HepG2 (cell line): Measurements from ENCODE around the gene DYNC1LI1. TPM values are rescaled to one million over a fixed set of nuclear protein-coding genes. Genes with fewer than 3 reads are reported as not detected.

Experiments
- ATAC-seq: fragments of 200-7000 bp; cut with Tn5 transposase; 3 replicates; pipeline ENCODE4 v1.9.1; 2020; ENCODE audit warnings: mild to moderate bottlenecking, moderate library complexity
- BruUV-seq: library from RNA; stranded (reverse); fragments of 400-500 nt; replicated peaks from 2 replicates; lab custom pipeline; 2021; lab: Mats Ljungman, UMichigan
- CTCF ChIA-PET: fragments of 300-600 bp; formaldehyde crosslinking; extraction: SDS; loops from one replicate; lab custom pipeline; 2021; ENCODE audit warnings: low total read pairs, inconsistent platforms, low intra/inter-chr PET ratio; lab: Yijun Ruan, JAX
- POLR2A ChIA-PET: fragments of 350-600 bp; sonication (Branson Sonifier 250); formaldehyde crosslinking; loops from one replicate; lab custom pipeline; 2020; ENCODE audit warnings: antibody characterized with exemption, inconsistent platforms; lab: Yijun Ruan, JAX
- DNase-seq: peaks from one replicate; pipeline ENCODE4 v3.0.0-alpha.2; 2015; ENCODE audit warnings: low spot score
- FAIRE-seq: peaks from 3 replicates; lab custom pipeline; 2011; peaks lifted over from hg19 to GRCh38; lab: Jason Lieb, UNC
- H2AFZ ChIP-seq: one replicate; pipeline ENCODE4 v1.6.1; 2011; ENCODE audit warnings: low read length, inconsistent platforms
- H3K27ac ChIP-seq: fragments of 300-600 bp; 3 replicates; pipeline ENCODE4 v1.8.0; 2011; ENCODE audit warnings: mixed run types, mild to moderate bottlenecking, mixed read lengths, low read length, inconsistent platforms; ENCODE audit not compliant: insufficient read depth; ENCODE audit errors: extremely low read length
- H3K27me3 ChIP-seq, 2 experiments: fragments of 200-600 bp in 1 of 2; 2 replicates in 1 of 2; 3 replicates in 1 of 2; pipeline versions ENCODE4 v1.6.0 to v1.8.0; 2011; ENCODE audit warnings: low read length in 2 of 2, mild to moderate bottlenecking in 2 of 2, moderate library complexity in 2 of 2, inconsistent platforms in 1 of 2; ENCODE audit not compliant: insufficient read depth in 2 of 2, control insufficient read depth in 1 of 2
- H3K36me3 ChIP-seq, 2 experiments: fragments of 200-600 bp in 1 of 2; replicated peaks in 1 of 2; 2 replicates in 1 of 2; 3 replicates in 1 of 2; pipeline versions ENCODE4 v1.5.1 to v1.8.0; 2011; ENCODE audit warnings: low read length in 2 of 2, inconsistent platforms in 1 of 2; ENCODE audit not compliant: insufficient read depth in 2 of 2, control insufficient read depth in 1 of 2
- H3K4me1 ChIP-seq: 2 replicates; pipeline ENCODE4 v1.5.1; 2012; ENCODE audit warnings: low read length, inconsistent platforms; ENCODE audit not compliant: insufficient read depth
- H3K4me2 ChIP-seq: 2 replicates; pipeline ENCODE4 v1.6.0; 2011; ENCODE audit warnings: low read depth, low read length, inconsistent platforms
- H3K4me3 ChIP-seq, 3 experiments: fragments of 200-600 bp in 1 of 3; sonication (generic), shearing (Covaris generic) in 1 of 3; replicated peaks in 1 of 3; 2 replicates each; pipeline ENCODE4 v1.5.1; 2011 to 2016; ENCODE audit warnings: low read length in 3 of 3, inconsistent platforms in 2 of 3, low read depth in 2 of 3, mild to moderate bottlenecking in 2 of 3, control low read depth in 1 of 3, mixed read lengths in 1 of 3; ENCODE audit not compliant: insufficient read depth in 1 of 3
- H3K79me2 ChIP-seq: one replicate; pipeline ENCODE4 v1.6.1; 2011; ENCODE audit warnings: low read length, inconsistent platforms; ENCODE audit not compliant: insufficient read depth
- H3K9ac ChIP-seq: 2 replicates; pipeline ENCODE4 v1.6.0; 2011; ENCODE audit warnings: mild to moderate bottlenecking, low read depth, low read length, inconsistent platforms; ENCODE audit not compliant: insufficient read depth
- H3K9me3 ChIP-seq: 2 replicates; pipeline ENCODE4 v1.5.1; 2012; ENCODE audit warnings: mild to moderate bottlenecking, low read length
- H4K20me1 ChIP-seq: 2 replicates; pipeline ENCODE4 v1.6.0; 2011; ENCODE audit warnings: inconsistent platforms, mild to moderate bottlenecking, low read length, moderate library complexity; ENCODE audit not compliant: insufficient read depth
- HNF4A ChIP-seq: sonication (generic); formaldehyde crosslinking; IDR thresholded peaks from 2 replicates; pipeline ENCODE4 v1.4.0; 2020; ENCODE audit warnings: missing genetic modification reagents
- SOX6 ChIP-seq, 2 experiments: fragments of 450-650 bp in 1 of 2; sonication (generic) in 1 of 2; formaldehyde crosslinking in 1 of 2; IDR thresholded peaks; 2 replicates each; pipeline versions ENCODE4 v1.4.0 to v1.6.1; 2017 to 2020; ENCODE audit warnings: antibody characterized with exemption in 1 of 2, mild to moderate bottlenecking in 1 of 2, missing genetic modification reagents in 1 of 2
- ZNF292 ChIP-seq: sonication (generic); formaldehyde crosslinking; IDR thresholded peaks from 2 replicates; pipeline ENCODE4 v1.8.1; 2022; ENCODE audit warnings: mild to moderate bottlenecking, low read depth, missing genetic modification reagents, borderline replicate concordance
- ZNF441 ChIP-seq: sonication (generic); formaldehyde crosslinking; IDR thresholded peaks from 2 replicates; pipeline ENCODE4 v1.7.0; 2021; ENCODE audit warnings: missing genetic modification reagents, borderline replicate concordance
- ZNF556 ChIP-seq: sonication (generic); formaldehyde crosslinking; IDR thresholded peaks from 2 replicates; pipeline ENCODE4 v1.4.0; 2020; ENCODE audit warnings: mild to moderate bottlenecking, missing genetic modification reagents, borderline replicate concordance
- ZNF678 ChIP-seq: sonication (generic); formaldehyde crosslinking; IDR thresholded peaks from 2 replicates; pipeline ENCODE4 v1.4.0; 2020; ENCODE audit warnings: mild to moderate bottlenecking, missing genetic modification reagents
- WGBS: methylation state at CpG from one replicate; pipeline ENCODE4 v1.1.6; 2017; ENCODE audit warnings: low lambda C conversion rate; 5-methylcytosine and 5-hydroxymethylcytosine counted together
- in situ Hi-C: cut with HindIII; loops from 2 replicates; pipeline ENCODE4 v1.10.0; 2017; ENCODE audit warnings: low pct_unique_long_range_greater_than_20kb; ENCODE audit not compliant: extremely low pct_ligation_motif_present
- intact Hi-C: fragments of 100-400 bp; cut with micrococcal nuclease; formaldehyde crosslinking; loops from one replicate; pipeline ENCODE4 v1.10.0; 2022; ENCODE audit not compliant: unreplicated experiment
- polyA plus RNA-seq, 8 experiments: library from polyadenylated mRNA; depleted of rRNA in 3 of 8; stranded (reverse) in 7 of 8; unstranded in 1 of 8; fragments of >200 nt; fragmentation: Illumina TruSeq in 4 of 8; extraction: Trizol in 4 of 8; gene quantifications; 2 replicates each; pipeline versions ENCODE4 v1.2.1 to v1.2.3, GENCODE V29; 2011 to 2016; ENCODE audit warnings: low read depth in 4 of 8, missing spikeins in 1 of 8, mixed read lengths in 1 of 8; ENCODE audit not compliant: insufficient read depth in 1 of 8
- total RNA-seq, 5 experiments: library from RNA; depleted of rRNA; stranded (reverse); fragments of >200 nt; fragmentation: Illumina TruSeq; extraction: Trizol; gene quantifications; 2 replicates each; pipeline ENCODE4 v1.2.3, GENCODE V29; 2016; ENCODE audit warnings: low read depth in 1 of 5
- TF ChIP-seq, protein P1 (sequence below): sonication (generic); formaldehyde crosslinking; IDR thresholded peaks from 2 replicates; pipeline ENCODE4 v1.4.0; 2020; ENCODE audit warnings: missing genetic modification reagents, mild to moderate bottlenecking, borderline replicate concordance
- TF ChIP-seq, protein P2 (sequence below): sonication (generic); formaldehyde crosslinking; IDR thresholded peaks from 2 replicates; pipeline ENCODE4 v1.5.0; 2020; ENCODE audit warnings: mild to moderate bottlenecking, missing genetic modification reagents
- TF ChIP-seq, protein P3 (sequence below): sonication (generic); formaldehyde crosslinking; conservative IDR thresholded peaks from 2 replicates; pipeline ENCODE4 v1.4.0; 2020; ENCODE audit warnings: mild to moderate bottlenecking, missing genetic modification reagents, moderate library complexity

Gene DYNC1LI1
- total and polyA plus RNA-seq, 2 of the 13 experiments (the other 11 are each of a cell fraction or from before 2014, with no cell fraction given), result 13.4 to 37.1 TPM

DNA sequence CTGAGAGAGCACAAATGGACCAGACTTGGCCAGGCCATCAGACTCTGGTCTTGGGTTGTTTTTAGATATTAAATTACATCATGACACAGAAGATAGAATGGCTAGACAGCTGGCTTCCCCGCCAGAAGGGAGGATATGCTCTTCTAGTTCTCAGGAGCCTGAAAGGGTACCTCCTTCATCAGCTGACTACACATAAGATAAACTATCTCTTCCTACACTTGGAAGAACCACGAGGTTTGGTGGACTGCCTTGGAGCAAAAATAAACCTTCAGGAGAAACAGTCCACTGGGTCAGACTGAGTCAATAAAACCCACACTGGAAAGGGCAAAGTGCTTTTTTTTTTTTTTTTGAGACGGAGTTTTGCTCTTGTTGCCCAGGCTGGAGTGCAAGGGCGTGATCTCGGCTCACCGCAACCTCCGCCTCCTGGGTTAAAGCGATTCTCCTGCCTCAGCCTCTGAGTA lies 26.3 kb upstream of the DYNC1LI1 start:
- in situ Hi-C loops (no loop called here), intact Hi-C loops (no loop called here)
- Histone ChIP-seq H3K9me3 (no peaks in the 10 kb centered on the region), H3K27ac (no peak overlapping the region), H3K4me3 (no peak overlapping the region), H3K36me3 (no peaks in the 10 kb centered on the region), H3K79me2 (no peaks in the 10 kb centered on the region), H3K4me2 (peak overlapping the region; percentile 58), H3K27me3 (peaks cover 0 to 7% of the 10 kb centered on the region in 2 experiments; a peak in 3 of 5 replicates), H3K9ac (no peak overlapping the region), H2AFZ (no peak overlapping the region), H3K4me1 (peaks cover 11% of the 10 kb centered on the region), H4K20me1 (no peaks in the 10 kb centered on the region)
- DNase-seq, result no peak
- ATAC-seq, result peak; percentile 40
- ChIA-PET POLR2A (no interaction called here), CTCF (no interaction called here)
- no TSS peak for BruUV-seq
- WGBS, result 2% methylated on average over 8 of the region's 8 CpGs
- FAIRE-seq, result no peak
- TF ChIP-seq, protein P1, sequence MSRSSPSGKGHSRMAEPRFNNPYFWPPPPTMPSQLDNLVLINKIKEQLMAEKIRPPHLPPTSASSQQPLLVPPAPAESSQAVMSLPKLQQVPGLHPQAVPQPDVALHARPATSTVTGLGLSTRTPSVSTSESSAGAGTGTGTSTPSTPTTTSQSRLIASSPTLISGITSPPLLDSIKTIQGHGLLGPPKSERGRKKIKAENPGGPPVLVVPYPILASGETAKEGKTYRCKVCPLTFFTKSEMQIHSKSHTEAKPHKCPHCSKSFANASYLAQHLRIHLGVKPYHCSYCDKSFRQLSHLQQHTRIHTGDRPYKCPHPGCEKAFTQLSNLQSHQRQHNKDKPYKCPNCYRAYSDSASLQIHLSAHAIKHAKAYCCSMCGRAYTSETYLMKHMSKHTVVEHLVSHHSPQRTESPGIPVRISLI (CRISPR knock-in tag), result peak; percentile 81; the same call in 1 of the 2 replicates
- TF ChIP-seq ZNF678 (CRISPR knock-in tag) (no peak), SOX6 (IDR thresholded peaks at IDR 0.05) (no peak), SOX6 (CRISPR knock-in tag; IDR thresholded peaks at IDR 0.05) (0 out of 2 replicates have a peak, but pooled peaks have one; percentile 14), ZNF292 (CRISPR knock-in tag) (no peak), ZNF441 (CRISPR knock-in tag) (peak; percentile 82), HNF4A (0 out of 2 replicates have a peak, but pooled peaks have one; percentile 20), ZNF556 (CRISPR knock-in tag) (peak; percentile 98)
- TF ChIP-seq, protein P2, sequence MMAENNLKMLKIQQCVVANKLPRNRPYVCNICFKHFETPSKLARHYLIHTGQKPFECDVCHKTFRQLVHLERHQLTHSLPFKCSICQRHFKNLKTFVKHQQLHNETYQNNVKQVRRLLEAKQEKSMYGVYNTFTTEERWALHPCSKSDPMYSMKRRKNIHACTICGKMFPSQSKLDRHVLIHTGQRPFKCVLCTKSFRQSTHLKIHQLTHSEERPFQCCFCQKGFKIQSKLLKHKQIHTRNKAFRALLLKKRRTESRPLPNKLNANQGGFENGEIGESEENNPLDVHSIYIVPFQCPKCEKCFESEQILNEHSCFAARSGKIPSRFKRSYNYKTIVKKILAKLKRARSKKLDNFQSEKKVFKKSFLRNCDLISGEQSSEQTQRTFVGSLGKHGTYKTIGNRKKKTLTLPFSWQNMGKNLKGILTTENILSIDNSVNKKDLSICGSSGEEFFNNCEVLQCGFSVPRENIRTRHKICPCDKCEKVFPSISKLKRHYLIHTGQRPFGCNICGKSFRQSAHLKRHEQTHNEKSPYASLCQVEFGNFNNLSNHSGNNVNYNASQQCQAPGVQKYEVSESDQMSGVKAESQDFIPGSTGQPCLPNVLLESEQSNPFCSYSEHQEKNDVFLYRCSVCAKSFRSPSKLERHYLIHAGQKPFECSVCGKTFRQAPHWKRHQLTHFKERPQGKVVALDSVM (CRISPR knock-in tag), result peak; percentile 44; the same call in 1 of the 2 replicates
- TF ChIP-seq, protein P3, sequence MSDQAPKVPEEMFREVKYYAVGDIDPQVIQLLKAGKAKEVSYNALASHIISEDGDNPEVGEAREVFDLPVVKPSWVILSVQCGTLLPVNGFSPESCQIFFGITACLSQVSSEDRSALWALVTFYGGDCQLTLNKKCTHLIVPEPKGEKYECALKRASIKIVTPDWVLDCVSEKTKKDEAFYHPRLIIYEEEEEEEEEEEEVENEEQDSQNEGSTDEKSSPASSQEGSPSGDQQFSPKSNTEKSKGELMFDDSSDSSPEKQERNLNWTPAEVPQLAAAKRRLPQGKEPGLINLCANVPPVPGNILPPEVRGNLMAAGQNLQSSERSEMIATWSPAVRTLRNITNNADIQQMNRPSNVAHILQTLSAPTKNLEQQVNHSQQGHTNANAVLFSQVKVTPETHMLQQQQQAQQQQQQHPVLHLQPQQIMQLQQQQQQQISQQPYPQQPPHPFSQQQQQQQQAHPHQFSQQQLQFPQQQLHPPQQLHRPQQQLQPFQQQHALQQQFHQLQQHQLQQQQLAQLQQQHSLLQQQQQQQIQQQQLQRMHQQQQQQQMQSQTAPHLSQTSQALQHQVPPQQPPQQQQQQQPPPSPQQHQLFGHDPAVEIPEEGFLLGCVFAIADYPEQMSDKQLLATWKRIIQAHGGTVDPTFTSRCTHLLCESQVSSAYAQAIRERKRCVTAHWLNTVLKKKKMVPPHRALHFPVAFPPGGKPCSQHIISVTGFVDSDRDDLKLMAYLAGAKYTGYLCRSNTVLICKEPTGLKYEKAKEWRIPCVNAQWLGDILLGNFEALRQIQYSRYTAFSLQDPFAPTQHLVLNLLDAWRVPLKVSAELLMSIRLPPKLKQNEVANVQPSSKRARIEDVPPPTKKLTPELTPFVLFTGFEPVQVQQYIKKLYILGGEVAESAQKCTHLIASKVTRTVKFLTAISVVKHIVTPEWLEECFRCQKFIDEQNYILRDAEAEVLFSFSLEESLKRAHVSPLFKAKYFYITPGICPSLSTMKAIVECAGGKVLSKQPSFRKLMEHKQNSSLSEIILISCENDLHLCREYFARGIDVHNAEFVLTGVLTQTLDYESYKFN (CRISPR knock-in tag), result peak; percentile 31; the same call in 1 of the 2 replicates
